ENCODE measurements around the gene BEND3.

DNA sequence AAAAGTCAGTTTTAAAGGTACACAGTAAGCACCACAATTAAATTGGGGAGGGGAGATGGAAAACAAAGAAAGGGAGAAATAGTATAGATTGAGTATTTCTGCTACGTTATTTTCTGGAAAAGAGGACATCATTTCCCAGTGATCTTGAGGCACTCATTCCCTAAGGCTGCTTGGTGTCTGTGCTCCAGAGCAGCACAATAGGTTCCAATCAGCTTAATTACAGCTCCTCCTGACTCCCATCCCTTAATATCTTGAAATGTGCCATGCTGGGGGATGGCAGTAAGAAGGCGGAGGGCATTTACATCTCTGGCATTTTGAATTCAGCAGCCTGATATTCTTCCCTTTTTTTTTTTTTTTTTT is 39.5 kb upstream of the BEND3 start:
- TF ChIP-seq, protein P1, sequence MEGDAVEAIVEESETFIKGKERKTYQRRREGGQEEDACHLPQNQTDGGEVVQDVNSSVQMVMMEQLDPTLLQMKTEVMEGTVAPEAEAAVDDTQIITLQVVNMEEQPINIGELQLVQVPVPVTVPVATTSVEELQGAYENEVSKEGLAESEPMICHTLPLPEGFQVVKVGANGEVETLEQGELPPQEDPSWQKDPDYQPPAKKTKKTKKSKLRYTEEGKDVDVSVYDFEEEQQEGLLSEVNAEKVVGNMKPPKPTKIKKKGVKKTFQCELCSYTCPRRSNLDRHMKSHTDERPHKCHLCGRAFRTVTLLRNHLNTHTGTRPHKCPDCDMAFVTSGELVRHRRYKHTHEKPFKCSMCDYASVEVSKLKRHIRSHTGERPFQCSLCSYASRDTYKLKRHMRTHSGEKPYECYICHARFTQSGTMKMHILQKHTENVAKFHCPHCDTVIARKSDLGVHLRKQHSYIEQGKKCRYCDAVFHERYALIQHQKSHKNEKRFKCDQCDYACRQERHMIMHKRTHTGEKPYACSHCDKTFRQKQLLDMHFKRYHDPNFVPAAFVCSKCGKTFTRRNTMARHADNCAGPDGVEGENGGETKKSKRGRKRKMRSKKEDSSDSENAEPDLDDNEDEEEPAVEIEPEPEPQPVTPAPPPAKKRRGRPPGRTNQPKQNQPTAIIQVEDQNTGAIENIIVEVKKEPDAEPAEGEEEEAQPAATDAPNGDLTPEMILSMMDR (IDR thresholded peaks at IDR 0.05), result no peak
- no peak for TF ChIP-seq POLR2A (IDR thresholded peaks at IDR 0.05)
- TF ChIP-seq POLR2AphosphoS5 (IDR thresholded peaks at IDR 0.05), result no peak
- TF ChIP-seq EP300 (IDR thresholded peaks at IDR 0.05), result no peak

All from upper lobe of left lung (tissue), 4 donors.